Upper lobe of left lung (tissue), 4 donors: ENCODE results near the gene ASIC3.

Experiments
- CTCF ChIP-seq, 6 experiments: fragments of 450-650 bp in 4 of 6; fragments of 200-600 bp in 2 of 6; sonication (generic) in 2 of 6; IDR thresholded peaks; one replicate each; pipeline ENCODE4 v1.5.1; 2016 to 2019; ENCODE audit warnings: antibody characterized with exemption in 6 of 6
- POLR2A ChIP-seq, 4 donors: fragments of 450-650 bp; IDR thresholded peaks; one replicate each; pipeline ENCODE4 v1.5.1; 2016 to 2017; ENCODE audit warnings: antibody characterized with exemption in 4 of 4, mild to moderate bottlenecking in 2 of 4
- POLR2AphosphoS5 ChIP-seq, 2 donors: sonication (generic); formaldehyde crosslinking; IDR thresholded peaks; one replicate each; pipeline ENCODE4 v1.5.1; 2017; ENCODE audit warnings: antibody characterized with exemption in 2 of 2

- no peak for TF ChIP-seq CTCF (IDR thresholded peaks at IDR 0.05)
- peak in 1 of 4 donors; percentile 20 for TF ChIP-seq POLR2A (IDR thresholded peaks at IDR 0.05)
- TF ChIP-seq POLR2AphosphoS5 (IDR thresholded peaks at IDR 0.05) = no peak
These were observed 13.7 kb downstream of the ASIC3 start for GRCh38 chr7:151062111-151062398.
